DMS 273 (cell line): ENCODE results near the gene KDR.

Experiments
- DNase-seq: peaks from one replicate; lab custom pipeline; 2025; ENCODE audit not compliant: unreplicated experiment; lab: John Stamatoyannopoulos, UW

The KDR gene

DNA sequence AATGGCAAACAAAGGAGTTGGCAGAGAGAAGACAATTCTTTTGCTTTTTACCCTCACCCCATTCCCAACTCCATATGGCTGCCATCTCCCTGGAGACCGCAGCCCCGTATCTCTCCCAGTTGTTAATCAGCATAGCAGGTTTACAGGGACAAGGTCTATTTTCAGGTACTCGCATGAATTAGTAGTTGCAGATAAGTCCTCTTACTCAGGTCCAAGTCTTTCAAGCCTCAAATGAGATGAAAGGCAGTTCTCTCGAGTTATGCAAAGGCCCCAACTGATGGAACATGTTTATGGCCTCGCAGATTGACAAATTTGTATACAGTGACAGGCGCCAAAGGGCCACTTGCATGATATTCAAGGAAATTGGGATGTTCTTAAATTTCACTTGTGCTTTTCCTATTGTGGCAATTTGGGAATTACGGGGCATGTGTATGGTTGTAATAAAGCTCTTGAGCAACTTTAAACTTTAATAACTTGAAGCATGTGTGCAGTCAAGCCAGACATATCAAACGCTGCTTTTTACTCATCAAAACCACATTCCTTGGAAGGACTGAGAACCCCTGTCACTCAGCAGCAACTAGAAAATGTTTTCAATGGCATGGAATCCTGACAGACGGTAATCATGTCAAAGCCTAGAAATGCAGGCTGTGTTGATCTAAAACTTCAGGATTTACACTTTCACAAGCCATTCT lies 45.1 kb downstream of the KDR start:
- peak; percentile 20 for DNase-seq

DNA sequence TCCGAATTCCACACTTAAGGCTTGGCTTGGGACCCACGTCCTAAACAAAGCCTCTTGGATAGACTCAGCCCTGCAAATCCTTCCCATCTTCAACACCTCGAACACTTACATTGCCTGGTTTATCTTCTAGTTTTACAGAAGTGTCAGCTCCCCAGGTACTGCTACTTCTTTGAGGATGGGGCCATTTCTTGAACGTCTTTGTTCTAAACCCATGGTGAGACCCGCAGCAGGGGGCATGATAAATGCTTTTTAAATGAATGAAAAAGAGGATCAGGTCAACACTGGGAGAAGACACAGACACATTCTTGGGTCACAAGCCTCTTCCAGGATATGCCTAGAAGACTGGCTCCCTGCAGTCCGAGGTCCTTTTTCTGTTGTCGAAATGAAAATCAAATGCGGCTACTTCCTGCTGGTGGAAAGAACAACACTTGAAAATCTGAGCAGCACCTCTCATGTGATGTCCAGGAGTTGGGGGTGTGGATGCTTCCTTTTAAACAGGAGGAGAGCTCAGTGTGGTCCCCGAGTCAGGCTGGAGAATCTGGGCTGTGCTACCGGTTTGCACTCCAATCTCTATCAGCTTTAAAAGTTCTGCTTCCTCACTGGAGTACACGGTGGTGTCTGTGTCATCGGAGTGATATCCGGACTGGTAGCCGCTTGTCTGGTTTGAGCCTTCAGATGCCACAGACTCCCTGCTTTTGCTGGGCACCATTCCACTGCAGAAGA lies 45.8 kb downstream of the KDR start:
- DNase-seq: no peak

GRCh38 chr4:55078987-55079386 lies 46.4 kb downstream of the KDR start:
- no peak for DNase-seq

- no peak for DNase-seq
These were observed 47.8 kb downstream of the KDR start for GRCh38 chr4:55077577-55077976.

DNA sequence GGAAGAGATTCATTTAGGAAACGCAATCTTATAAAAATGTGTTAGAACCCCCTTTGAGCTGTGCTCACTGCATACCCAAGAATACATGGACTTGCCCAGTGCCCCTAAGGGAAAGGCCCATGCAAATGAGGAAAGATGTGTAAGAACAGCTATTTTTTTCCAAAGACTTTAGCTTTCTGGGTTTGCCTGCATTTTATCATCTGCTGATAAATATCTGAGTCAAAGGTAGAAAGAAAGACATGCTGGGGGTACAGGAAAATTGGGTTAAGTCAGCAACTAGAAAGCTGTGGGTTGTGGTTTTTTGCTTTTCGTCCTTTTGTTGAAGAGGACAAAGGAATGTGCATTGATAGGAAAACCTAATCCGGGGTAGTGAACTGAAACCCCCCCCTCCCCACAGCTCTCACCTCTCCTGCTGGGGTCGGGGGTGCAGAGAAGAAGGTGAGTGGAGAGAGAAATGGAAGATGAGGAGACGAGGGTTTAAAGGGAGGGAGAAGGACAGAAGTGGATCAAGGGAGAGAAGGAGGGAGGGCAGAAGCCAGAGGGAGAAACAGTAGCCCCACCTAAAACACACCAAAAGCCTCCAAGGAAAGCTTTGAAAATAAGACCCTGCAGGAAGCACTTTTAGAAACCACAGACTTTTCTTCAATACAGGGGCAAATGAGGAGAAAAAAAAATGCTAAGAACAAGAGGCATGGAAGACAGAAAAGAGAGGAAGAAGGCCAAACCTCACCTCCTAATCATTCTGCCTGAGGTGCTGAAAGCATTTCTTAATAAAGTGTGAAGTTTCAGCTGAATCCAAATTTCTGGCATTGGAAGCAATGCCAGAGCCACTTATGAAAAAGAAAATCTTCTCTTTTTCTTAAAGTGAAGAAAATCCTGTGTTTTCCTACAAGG lies 49.3 kb downstream of the KDR start:
- DNase-seq: no peak

- no peak for DNase-seq
These were observed 50.0 kb downstream of the KDR start for GRCh38 chr4:55075376-55075775.

DNA sequence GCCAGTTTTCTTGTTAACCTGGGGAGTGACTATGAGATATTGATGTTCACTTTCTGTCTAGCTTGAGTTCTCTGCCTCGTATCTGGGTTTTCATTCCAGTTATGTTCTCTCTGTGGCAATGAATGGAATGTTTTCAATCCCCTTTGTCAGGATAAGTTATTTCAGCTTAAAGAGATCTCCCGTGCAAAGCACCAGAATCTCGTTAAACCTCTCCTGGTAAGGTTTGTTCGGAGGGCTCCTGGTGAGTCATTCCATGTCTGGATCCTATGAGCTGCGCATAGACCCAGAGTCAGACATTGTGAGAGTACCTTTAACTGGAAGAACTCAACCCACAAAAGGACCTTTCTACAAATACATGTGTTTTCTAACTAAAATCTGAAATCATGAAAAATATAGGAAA lies 51.0 kb downstream of the KDR start:
- no peak for DNase-seq

- DNase-seq: no peak
These were observed 53.4 kb downstream of the KDR start for GRCh38 chr4:55071951-55072350.

DNA sequence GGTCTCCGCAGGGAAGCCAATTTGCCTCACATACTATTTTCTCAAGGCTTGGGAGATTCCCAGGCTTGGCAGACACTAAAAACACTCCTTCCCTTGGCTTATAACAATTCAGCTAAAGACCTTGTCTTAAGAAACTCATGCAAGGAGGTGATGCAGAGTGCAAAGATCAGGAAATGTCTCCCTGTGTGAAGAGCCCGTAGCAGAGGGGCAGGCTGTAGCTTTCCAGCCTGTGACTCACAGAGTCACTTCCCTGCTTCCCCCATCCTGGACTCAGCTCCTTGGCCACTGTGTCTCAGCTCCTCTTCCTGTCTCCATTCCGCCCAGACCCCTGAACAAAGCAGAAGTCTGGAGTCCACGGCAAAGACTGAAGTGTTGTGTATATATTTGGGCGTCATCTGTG lies 56.1 kb downstream of the KDR start:
- DNase-seq: no peak

GRCh38 chr4:55068522-55068921 lies 56.9 kb downstream of the KDR start:
- DNase-seq: no peak

DNA sequence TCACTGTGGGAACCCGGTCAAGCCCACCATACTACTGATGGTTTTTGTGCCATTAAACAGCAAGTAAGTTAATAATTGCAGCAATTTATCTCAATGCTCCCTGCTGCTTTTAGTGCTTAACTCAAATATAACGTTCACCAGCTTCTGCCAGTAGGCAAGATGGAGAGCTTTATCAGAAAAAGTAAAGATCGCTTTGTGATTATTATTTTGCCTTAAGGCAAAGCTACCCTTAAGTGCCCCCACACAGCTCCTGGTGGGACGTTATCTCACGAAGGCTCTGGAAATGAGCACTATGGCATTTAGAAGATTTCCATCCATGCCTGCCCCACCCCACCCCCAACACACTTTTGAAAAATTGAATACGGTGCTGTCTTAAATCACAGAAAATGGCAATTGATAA lies 59.4 kb downstream of the KDR start:
- no peak for DNase-seq

DNA sequence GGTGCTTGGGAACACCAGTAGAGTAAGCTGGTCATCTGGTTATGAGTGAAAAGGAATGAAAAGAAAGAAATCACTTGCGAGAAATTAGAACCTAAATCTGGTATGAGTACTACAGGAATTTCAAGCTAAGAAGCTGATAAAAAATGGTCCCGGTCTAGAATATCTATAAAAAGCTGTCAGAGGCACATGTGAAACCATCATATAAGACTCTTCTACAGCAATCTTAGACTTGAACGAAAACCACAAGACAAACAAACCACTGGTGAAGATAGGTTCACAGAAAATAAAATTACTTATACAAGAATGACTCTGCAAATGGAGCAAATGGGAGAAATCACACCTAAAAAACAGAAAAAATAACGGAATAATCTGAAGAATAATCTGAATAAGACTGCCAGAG lies 69.9 kb downstream of the KDR start:
- no peak for DNase-seq

- no peak for DNase-seq
These were observed 73.9 kb downstream of the KDR start for GRCh38 chr4:55051532-55051931.

GRCh38 chr4:55050418-55050950 lies 74.9 kb downstream of the KDR start:
- DNase-seq: no peak

GRCh38 chr4:55038176-55038890 lies 87.1 kb downstream of the KDR start:
- DNase-seq: no peak

- no peak for DNase-seq
These were observed 87.7 kb downstream of the KDR start for GRCh38 chr4:55037728-55038127.

GRCh38 chr4:55036405-55036804 lies 89.0 kb downstream of the KDR start:
- DNase-seq: no peak

GRCh38 chr4:55035892-55036291 lies 89.5 kb downstream of the KDR start:
- no peak for DNase-seq

DNA sequence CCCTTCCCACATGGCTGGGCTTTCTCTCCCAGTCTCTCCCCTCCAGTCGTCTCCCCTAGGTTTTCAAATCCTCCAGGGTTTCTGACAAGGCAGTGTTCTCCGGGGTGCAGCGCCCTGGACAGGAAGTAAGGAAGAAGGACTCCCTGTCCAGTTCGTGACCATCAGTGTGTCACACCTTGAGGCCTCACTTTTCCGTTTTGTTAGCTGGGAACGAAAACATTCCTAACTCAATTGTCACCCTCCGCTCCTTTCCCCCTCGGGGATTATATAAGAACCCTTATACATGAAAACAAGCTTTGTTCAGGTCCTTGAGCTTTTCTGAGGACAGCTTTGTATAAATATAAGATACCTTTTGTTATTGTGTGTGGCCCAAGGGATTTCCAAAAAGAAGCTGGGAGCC lies 92.1 kb downstream of the KDR start:
- DNase-seq: no peak

DNA sequence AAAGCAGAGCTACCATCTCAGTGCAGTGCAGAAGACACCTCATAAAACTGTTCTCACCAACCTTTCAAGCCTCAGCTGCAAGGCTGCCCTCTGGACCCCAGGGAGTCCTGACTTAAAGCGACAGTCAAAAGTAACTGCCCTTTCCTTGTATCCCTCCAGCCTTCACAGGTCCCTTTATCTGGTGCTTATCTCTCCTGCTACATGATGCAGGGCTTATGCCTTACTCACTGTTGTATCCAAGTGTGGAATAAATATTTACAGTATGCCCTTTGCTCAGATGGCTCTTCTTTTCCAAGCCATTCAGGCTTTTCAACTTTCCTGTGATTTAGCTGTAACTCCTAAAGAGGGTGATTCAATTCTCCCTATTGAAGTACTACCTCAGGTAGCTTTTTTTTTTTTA lies 92.6 kb downstream of the KDR start:
- DNase-seq: no peak

- no peak for DNase-seq
These were observed 93.2 kb downstream of the KDR start for GRCh38 chr4:55032179-55032578.
